GM10266 (cell line): Measurements from ENCODE around the gene PEMT.
"Not testable (repeated sequence)": the region's sequence is repeated elsewhere in the genome, so short reads cannot be mapped to it uniquely, and the experiment has no call there.

Source experiments
- DNase-seq: peaks from one replicate; pipeline ENCODE4 v3.0.0; 2012; ENCODE audit errors: extremely low spot score
- CTCF ChIP-seq: IDR thresholded peaks from 2 replicates; pipeline ENCODE4 v1.5.1; 2012; ENCODE audit warnings: mild to moderate bottlenecking, low read depth; ENCODE audit not compliant: control insufficient read depth, insufficient read depth; ENCODE audit errors: missing control alignments

The PEMT gene

GRCh38 chr17:17469996-17470395 lies 121.5 kb downstream of the PEMT start:
- DNase-seq, result no peak
- no peak for TF ChIP-seq CTCF

- no peak for TF ChIP-seq CTCF
- no peak for DNase-seq
Measured at GRCh38 chr17:17469358-17469757, 122.2 kb downstream of the PEMT start.

GRCh38 chr17:17468217-17469010 lies 123.1 kb downstream of the PEMT start:
- TF ChIP-seq CTCF, result no peak
- no peak for DNase-seq

- TF ChIP-seq CTCF, result no peak
- DNase-seq, result no peak
Measured at GRCh38 chr17:17467720-17468119, 123.8 kb downstream of the PEMT start.

- no peak for TF ChIP-seq CTCF
- no peak for DNase-seq
Measured at GRCh38 chr17:17467016-17467415, 124.5 kb downstream of the PEMT start.

GRCh38 chr17:17466511-17466910 lies 125.0 kb downstream of the PEMT start:
- no peak for DNase-seq
- no peak for TF ChIP-seq CTCF

GRCh38 chr17:17465878-17466277 lies 125.6 kb downstream of the PEMT start:
- not testable (repeated sequence) for DNase-seq

GRCh38 chr17:17463821-17464220 lies 127.7 kb downstream of the PEMT start:
- no peak for TF ChIP-seq CTCF
- DNase-seq, result no peak
